ENCODE measurements around the gene UFD1. TPM values are rescaled to one million over a fixed set of nuclear protein-coding genes. Genes with fewer than 3 reads are reported as not detected.

Gene UFD1
- total and polyA plus RNA-seq, 9 of the 15 experiments (the other 6 are each of a cell fraction or from before 2014, with no cell fraction given): 238 to 645 (median 363) TPM

- BruUV-seq (replicated peaks): no TSS peak
- in situ Hi-C loops (cut with MboI) (no loop called here), intact Hi-C loops (cut with micrococcal nuclease) (no loop called here)
- H2AFZ ChIP-seq (ENCODE audit: low read depth, low read length): no peak overlapping the region
- H3K27ac ChIP-seq (ENCODE audit: extremely low read depth, low read depth, low read length): no peak overlapping the region
- no peaks in the 10 kb centered on the region for H3K27me3 ChIP-seq (ENCODE audit: control insufficient read depth in 2 of 2, insufficient read depth in 2 of 2, low read length in 2 of 2)
- H4K20me1 ChIP-seq (replicated peaks; ENCODE audit: control insufficient read depth, insufficient read depth, low read length): peaks cover 60% of the 10 kb centered on the region
- ChIA-PET POLR2A (interaction anchor here (0.6 to 3.5 kb wide), 14 partner anchors 10 to 636 kb away, joined by 3 to 45 read pairs (median 4); no protein-coding TSS in a partner anchor), CTCF (ENCODE audit: low intra/inter-chr PET ratio) (interaction anchor here (0.8 to 1.9 kb wide), 2 partner anchors 159 to 174 kb away, joined by 3 to 4 read pairs; no protein-coding TSS in a partner anchor)
- peak in 1 of 4 experiments; percentile 38 for DNase-seq (ENCODE audit: extremely low read depth in 1 of 4, low spot score in 3 of 4)
- H3K79me2 ChIP-seq (ENCODE audit: control insufficient read depth, insufficient read depth, low read length): peaks cover 58% of the 10 kb centered on the region
- H3K4me3 ChIP-seq: no peak overlapping the region
- peaks cover 5% of the 10 kb centered on the region for H3K9me1 ChIP-seq (ENCODE audit: control insufficient read depth, insufficient read depth, low read length)
- H3K36me3 ChIP-seq (ENCODE audit: control insufficient read depth, insufficient read depth, low read length): peaks cover 85% of the 10 kb centered on the region
- peak; percentile 47 for ATAC-seq
- FAIRE-seq: no peak
- H3K4me2 ChIP-seq (ENCODE audit: insufficient read depth, low read length): no peak overlapping the region
- no peak overlapping the region for H3K9ac ChIP-seq (ENCODE audit: insufficient read depth in 1 of 2, low read depth in 2 of 2, low read length in 2 of 2)
- no peaks in the 10 kb centered on the region for H3K9me3 ChIP-seq (replicated peaks; ENCODE audit: control insufficient read depth, insufficient read depth, low read depth, low read length)
- H3K4me1 ChIP-seq (replicated peaks in 1 of 2; ENCODE audit: control insufficient read depth in 2 of 2, insufficient read depth in 2 of 2, low read length in 2 of 2): peaks cover 0 to 8% of the 10 kb centered on the region in 2 experiments; a peak in 3 of 5 replicates
- 90% methylated on average over 3 of the region's 3 CpGs for WGBS (ENCODE audit: insufficient coverage, low coverage, missing lambda C conversion rate)
- TF ChIP-seq, protein P1, sequence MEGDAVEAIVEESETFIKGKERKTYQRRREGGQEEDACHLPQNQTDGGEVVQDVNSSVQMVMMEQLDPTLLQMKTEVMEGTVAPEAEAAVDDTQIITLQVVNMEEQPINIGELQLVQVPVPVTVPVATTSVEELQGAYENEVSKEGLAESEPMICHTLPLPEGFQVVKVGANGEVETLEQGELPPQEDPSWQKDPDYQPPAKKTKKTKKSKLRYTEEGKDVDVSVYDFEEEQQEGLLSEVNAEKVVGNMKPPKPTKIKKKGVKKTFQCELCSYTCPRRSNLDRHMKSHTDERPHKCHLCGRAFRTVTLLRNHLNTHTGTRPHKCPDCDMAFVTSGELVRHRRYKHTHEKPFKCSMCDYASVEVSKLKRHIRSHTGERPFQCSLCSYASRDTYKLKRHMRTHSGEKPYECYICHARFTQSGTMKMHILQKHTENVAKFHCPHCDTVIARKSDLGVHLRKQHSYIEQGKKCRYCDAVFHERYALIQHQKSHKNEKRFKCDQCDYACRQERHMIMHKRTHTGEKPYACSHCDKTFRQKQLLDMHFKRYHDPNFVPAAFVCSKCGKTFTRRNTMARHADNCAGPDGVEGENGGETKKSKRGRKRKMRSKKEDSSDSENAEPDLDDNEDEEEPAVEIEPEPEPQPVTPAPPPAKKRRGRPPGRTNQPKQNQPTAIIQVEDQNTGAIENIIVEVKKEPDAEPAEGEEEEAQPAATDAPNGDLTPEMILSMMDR (IDR thresholded peaks at IDR 0.05 in 2 of 3, conservative IDR thresholded peaks at IDR 0.05 in 1 of 3; ENCODE audit: insufficient read depth in 2 of 3, low read depth in 1 of 3, low read length in 3 of 3): peak; percentile 50 to 55 (median 54); a peak in 5 of 6 replicates
- no peak for TF ChIP-seq ATF2 (CRISPR knock-in tag; IDR thresholded peaks at IDR 0.05)
- no peak for TF ChIP-seq ZNF589 (CRISPR knock-in tag; IDR thresholded peaks at IDR 0.05; ENCODE audit: low read depth)
- TF ChIP-seq JUNB (CRISPR knock-in tag; conservative IDR thresholded peaks at IDR 0.05): no peak
- no peak for TF ChIP-seq TOE1 (IDR thresholded peaks at IDR 0.05; ENCODE audit: borderline replicate concordance)
- TF ChIP-seq TOE1 (CRISPR knock-in tag; IDR thresholded peaks at IDR 0.05; ENCODE audit: borderline replicate concordance, low read depth): no peak
- TF ChIP-seq ZNF324 (CRISPR knock-in tag; IDR thresholded peaks at IDR 0.05): no peak
- no peak for TF ChIP-seq FOXA3 (CRISPR knock-in tag; conservative IDR thresholded peaks at IDR 0.05 in 1 of 2, IDR thresholded peaks at IDR 0.05 in 1 of 2)
- TF ChIP-seq ZZZ3 (IDR thresholded peaks at IDR 0.05): no peak
- no peak for TF ChIP-seq MAX (CRISPR knock-in tag; IDR thresholded peaks at IDR 0.05)
- TF ChIP-seq CTBP1 (IDR thresholded peaks at IDR 0.05; ENCODE audit: borderline replicate concordance): no peak
- no peak for TF ChIP-seq HNRNPK (IDR thresholded peaks at IDR 0.05; ENCODE audit: low read depth, low read length, poor library complexity, severe bottlenecking)
- TF ChIP-seq STAT5B (CRISPR knock-in tag; IDR thresholded peaks at IDR 0.05): no peak
- TF ChIP-seq, protein P2, sequence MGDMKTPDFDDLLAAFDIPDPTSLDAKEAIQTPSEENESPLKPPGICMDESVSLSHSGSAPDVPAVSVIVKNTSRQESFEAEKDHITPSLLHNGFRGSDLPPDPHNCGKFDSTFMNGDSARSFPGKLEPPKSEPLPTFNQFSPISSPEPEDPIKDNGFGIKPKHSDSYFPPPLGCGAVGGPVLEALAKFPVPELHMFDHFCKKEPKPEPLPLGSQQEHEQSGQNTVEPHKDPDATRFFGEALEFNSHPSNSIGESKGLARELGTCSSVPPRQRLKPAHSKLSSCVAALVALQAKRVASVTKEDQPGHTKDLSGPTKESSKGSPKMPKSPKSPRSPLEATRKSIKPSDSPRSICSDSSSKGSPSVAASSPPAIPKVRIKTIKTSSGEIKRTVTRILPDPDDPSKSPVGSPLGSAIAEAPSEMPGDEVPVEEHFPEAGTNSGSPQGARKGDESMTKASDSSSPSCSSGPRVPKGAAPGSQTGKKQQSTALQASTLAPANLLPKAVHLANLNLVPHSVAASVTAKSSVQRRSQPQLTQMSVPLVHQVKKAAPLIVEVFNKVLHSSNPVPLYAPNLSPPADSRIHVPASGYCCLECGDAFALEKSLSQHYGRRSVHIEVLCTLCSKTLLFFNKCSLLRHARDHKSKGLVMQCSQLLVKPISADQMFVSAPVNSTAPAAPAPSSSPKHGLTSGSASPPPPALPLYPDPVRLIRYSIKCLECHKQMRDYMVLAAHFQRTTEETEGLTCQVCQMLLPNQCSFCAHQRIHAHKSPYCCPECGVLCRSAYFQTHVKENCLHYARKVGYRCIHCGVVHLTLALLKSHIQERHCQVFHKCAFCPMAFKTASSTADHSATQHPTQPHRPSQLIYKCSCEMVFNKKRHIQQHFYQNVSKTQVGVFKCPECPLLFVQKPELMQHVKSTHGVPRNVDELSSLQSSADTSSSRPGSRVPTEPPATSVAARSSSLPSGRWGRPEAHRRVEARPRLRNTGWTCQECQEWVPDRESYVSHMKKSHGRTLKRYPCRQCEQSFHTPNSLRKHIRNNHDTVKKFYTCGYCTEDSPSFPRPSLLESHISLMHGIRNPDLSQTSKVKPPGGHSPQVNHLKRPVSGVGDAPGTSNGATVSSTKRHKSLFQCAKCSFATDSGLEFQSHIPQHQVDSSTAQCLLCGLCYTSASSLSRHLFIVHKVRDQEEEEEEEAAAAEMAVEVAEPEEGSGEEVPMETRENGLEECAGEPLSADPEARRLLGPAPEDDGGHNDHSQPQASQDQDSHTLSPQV (IDR thresholded peaks at IDR 0.05): no peak
Measured at GRCh38 chr22:19473578-19473977, 5.4 kb downstream of the UFD1 start.
